ENCODE data around the gene IL15RA. TPM values are rescaled to one million over a fixed set of nuclear protein-coding genes. Genes with fewer than 3 reads are reported as not detected.

The IL15RA gene
- total RNA-seq, 1 experiment from 2014 or later, result 15.5 TPM

GRCh38 chr10:5941579-5941978, 35.8 kb downstream of the IL15RA start:
- no TSS peak for BruUV-seq (replicated peaks)
- intact Hi-C loops (cut with micrococcal nuclease; ENCODE audit: unreplicated experiment), result no loop called here
- no peak overlapping the region for H3K4me2 ChIP-seq

GRCh38 chr10:5940807-5941218, 36.5 kb downstream of the IL15RA start:
- DNase-seq, result no peak
- intact Hi-C loops (cut with micrococcal nuclease; ENCODE audit: unreplicated experiment), result no loop called here

More at GRCh38 chr10:5941579-5941978, 35.8 kb downstream of the IL15RA start:
- no peak overlapping the region for H3K4me3 ChIP-seq
- H3F3A ChIP-seq (ENCODE audit: insufficient read depth, low read depth), result no peaks in the 10 kb centered on the region
- no peaks in the 10 kb centered on the region for H3K79me2 ChIP-seq (ENCODE audit: low read depth)
- H4K20me1 ChIP-seq (ENCODE audit: insufficient read depth), result no peaks in the 10 kb centered on the region
- ChIA-PET CTCF (no interaction called here), POLR2A (ENCODE audit: unreplicated experiment) (no interaction called here)
- H3K4me1 ChIP-seq (replicated peaks; ENCODE audit: insufficient read depth), result no peaks in the 10 kb centered on the region; the same call in 1 of the 2 replicates
- no peak for DNase-seq
- TF ChIP-seq EZH2 (IDR thresholded peaks at IDR 0.05; ENCODE audit: low read depth) (no peak), CTCF (conservative IDR thresholded peaks at IDR 0.05) (no peak)
- H3K9me3 ChIP-seq (ENCODE audit: insufficient read depth, low read depth), result no peaks in the 10 kb centered on the region
- H3K27ac ChIP-seq, result no peak overlapping the region
- no peaks in the 10 kb centered on the region for H3K27me3 ChIP-seq (ENCODE audit: insufficient read depth, low read depth)
- H3K36me3 ChIP-seq (ENCODE audit: low read depth), result no peaks in the 10 kb centered on the region
- no peaks in the 10 kb centered on the region for H3K9me2 ChIP-seq (ENCODE audit: insufficient read depth)
- H2AFZ ChIP-seq, result no peak overlapping the region

GRCh38 chr10:5938291-5938690, 39.1 kb downstream of the IL15RA start:
- Histone ChIP-seq H3K79me2 (ENCODE audit: low read depth) (no peaks in the 10 kb centered on the region), H4K20me1 (ENCODE audit: insufficient read depth) (no peaks in the 10 kb centered on the region), H3F3A (ENCODE audit: insufficient read depth, low read depth) (no peaks in the 10 kb centered on the region), H3K9me3 (ENCODE audit: insufficient read depth, low read depth) (no peaks in the 10 kb centered on the region), H2AFZ (no peak overlapping the region), H3K4me2 (no peak overlapping the region), H3K27me3 (ENCODE audit: insufficient read depth, low read depth) (no peaks in the 10 kb centered on the region), H3K9me2 (ENCODE audit: insufficient read depth) (no peaks in the 10 kb centered on the region), H3K36me3 (ENCODE audit: low read depth) (no peaks in the 10 kb centered on the region), H3K27ac (no peak overlapping the region), H3K4me3 (no peak overlapping the region), H3K4me1 (replicated peaks; ENCODE audit: insufficient read depth) (no peaks in the 10 kb centered on the region)
- POLR2A ChIA-PET (ENCODE audit: unreplicated experiment), result no interaction called here
- DNase-seq, result no peak
- intact Hi-C loops (cut with micrococcal nuclease; ENCODE audit: unreplicated experiment), result no loop called here
- no peak for TF ChIP-seq EZH2 (IDR thresholded peaks at IDR 0.05; ENCODE audit: low read depth)
- no peak for TF ChIP-seq CTCF (conservative IDR thresholded peaks at IDR 0.05)
- CTCF ChIA-PET, result no interaction called here
- BruUV-seq (replicated peaks), result no TSS peak

More at GRCh38 chr10:5940807-5941218, 36.5 kb downstream of the IL15RA start:
- H2AFZ ChIP-seq, result no peak overlapping the region
- no peaks in the 10 kb centered on the region for H4K20me1 ChIP-seq (ENCODE audit: insufficient read depth)
- H3K4me3 ChIP-seq, result no peak overlapping the region
- TF ChIP-seq EZH2 (IDR thresholded peaks at IDR 0.05; ENCODE audit: low read depth) (no peak), CTCF (conservative IDR thresholded peaks at IDR 0.05) (no peak)
- H3K4me2 ChIP-seq, result no peak overlapping the region
- ChIA-PET CTCF (no interaction called here), POLR2A (ENCODE audit: unreplicated experiment) (no interaction called here)
- H3K27ac ChIP-seq, result no peak overlapping the region
- H3K27me3 ChIP-seq (ENCODE audit: insufficient read depth, low read depth), result no peaks in the 10 kb centered on the region
- BruUV-seq (replicated peaks), result no TSS peak
- no peaks in the 10 kb centered on the region; the same call in 1 of the 2 replicates for H3K4me1 ChIP-seq (replicated peaks; ENCODE audit: insufficient read depth)
- no peaks in the 10 kb centered on the region for H3K9me3 ChIP-seq (ENCODE audit: insufficient read depth, low read depth)
- H3F3A ChIP-seq (ENCODE audit: insufficient read depth, low read depth), result no peaks in the 10 kb centered on the region
- H3K36me3 ChIP-seq (ENCODE audit: low read depth), result no peaks in the 10 kb centered on the region
- H3K79me2 ChIP-seq (ENCODE audit: low read depth), result no peaks in the 10 kb centered on the region
- H3K9me2 ChIP-seq (ENCODE audit: insufficient read depth), result no peaks in the 10 kb centered on the region
